Karpas-422 (cell line): ENCODE measurements around the gene DRAM2. TPM values are rescaled to one million over a fixed set of nuclear protein-coding genes. Genes with fewer than 3 reads are reported as not detected.
A peak's percentile ranks its signal among the peaks of the same experiment; 100 is the strongest.

Experiments used
- DNase-seq: peaks from one replicate; pipeline ENCODE4 v3.0.0-alpha.2; 2015
- H2AFZ ChIP-seq: fragments of 200-600 bp; sonication (generic); 2 replicates; pipeline ENCODE4 v1.6.1; 2014; ENCODE audit warnings: antibody characterized with exemption, low read length, mixed read lengths
- H3K27ac ChIP-seq: fragments of 200-600 bp; sonication (generic); 2 replicates; pipeline ENCODE4 v1.5.1; 2014; ENCODE audit warnings: mild to moderate bottlenecking, low read length, moderate library complexity
- H3K27me3 ChIP-seq: fragments of 200-600 bp; sonication (generic); 2 replicates; pipeline ENCODE4 v1.6.1; 2014; ENCODE audit warnings: low read length, mixed read lengths
- H3K36me3 ChIP-seq: fragments of 200-600 bp; sonication (generic); 2 replicates; pipeline ENCODE4 v1.6.1; 2014; ENCODE audit warnings: low read length, mixed read lengths; ENCODE audit not compliant: insufficient read depth
- H3K4me1 ChIP-seq: fragments of 200-600 bp; sonication (generic); 2 replicates; pipeline ENCODE4 v1.6.1; 2014; ENCODE audit warnings: mild to moderate bottlenecking, low read length, mixed read lengths
- H3K4me2 ChIP-seq: fragments of 200-600 bp; sonication (generic); 2 replicates; pipeline ENCODE4 v1.6.1; 2014; ENCODE audit warnings: low read length, low read depth, mild to moderate bottlenecking; ENCODE audit not compliant: poor library complexity, severe bottlenecking
- H3K4me3 ChIP-seq: fragments of 200-600 bp; sonication (generic); 2 replicates; pipeline ENCODE4 v1.5.1; 2014; ENCODE audit warnings: mild to moderate bottlenecking, antibody characterized with exemption, low read length, mixed read lengths
- H3K79me2 ChIP-seq: fragments of 200-600 bp; sonication (generic); 2 replicates; pipeline ENCODE4 v1.6.1; 2014; ENCODE audit warnings: mild to moderate bottlenecking, low read length, mixed read lengths
- H3K9ac ChIP-seq: fragments of 200-600 bp; sonication (generic); 2 replicates; pipeline ENCODE4 v1.6.0; 2014; ENCODE audit warnings: low read length
- H3K9me2 ChIP-seq: fragments of 200-600 bp; sonication (generic), shearing (Covaris generic); replicated peaks from 2 replicates; pipeline ENCODE4 v1.6.0; 2014; ENCODE audit warnings: mild to moderate bottlenecking, low read length, moderate library complexity; ENCODE audit not compliant: insufficient read depth
- H3K9me3 ChIP-seq: fragments of 300-700, 200-600 bp; sonication (generic); 2 replicates; pipeline ENCODE4 v1.6.1; 2014; ENCODE audit warnings: low read length, mixed read lengths
- H4K20me1 ChIP-seq: fragments of 200-600 bp; sonication (generic); 2 replicates; pipeline ENCODE4 v1.6.1; 2014; ENCODE audit warnings: mild to moderate bottlenecking, antibody characterized with exemption, low read length, low read depth; ENCODE audit not compliant: insufficient read depth
- total RNA-seq: library from RNA; depleted of rRNA; stranded (reverse); fragments of >200 nt; shearing (Covaris generic); gene quantifications from 2 replicates; pipeline ENCODE4 v1.2.3, GENCODE V29; 2014; ENCODE audit warnings: low replicate concordance

DRAM2 gene
- total RNA-seq, 1 experiment from 2014 or later = 268 TPM

GRCh38 chr1:111172463-111172862 lies 32.6 kb upstream of the DRAM2 start:
- Histone ChIP-seq H3K9me2 (no peaks in the 10 kb centered on the region), H4K20me1 (no peaks in the 10 kb centered on the region), H3K27ac (peak overlapping the region; percentile 49; the same call in 1 of the 2 replicates), H3K4me1 (peaks cover 74% of the 10 kb centered on the region), H3K4me2 (no peak overlapping the region), H3K9me3 (no peaks in the 10 kb centered on the region), H3K4me3 (no peak overlapping the region), H3K9ac (no peak overlapping the region), H3K27me3 (no peaks in the 10 kb centered on the region), H2AFZ (no peak overlapping the region), H3K79me2 (peaks cover 85% of the 10 kb centered on the region), H3K36me3 (peaks cover 80% of the 10 kb centered on the region)
- no peak for DNase-seq

GRCh38 chr1:111164151-111164550 lies 24.3 kb upstream of the DRAM2 start:
- Histone ChIP-seq H3K4me2 (no peak overlapping the region), H3K4me3 (no peak overlapping the region), H3K27ac (no peak overlapping the region), H3K36me3 (peaks cover 71% of the 10 kb centered on the region), H3K9ac (no peak overlapping the region), H3K79me2 (peaks cover 90% of the 10 kb centered on the region), H3K27me3 (no peaks in the 10 kb centered on the region), H2AFZ (no peak overlapping the region), H3K9me3 (no peaks in the 10 kb centered on the region), H4K20me1 (no peaks in the 10 kb centered on the region), H3K4me1 (peaks cover 22% of the 10 kb centered on the region), H3K9me2 (no peaks in the 10 kb centered on the region)
- no peak for DNase-seq

- peaks cover 66% of the 10 kb centered on the region for H3K36me3 ChIP-seq
- peaks cover 88% of the 10 kb centered on the region for H3K79me2 ChIP-seq
- no peak overlapping the region for H2AFZ ChIP-seq
- H3K9ac ChIP-seq = no peak overlapping the region
- H3K4me3 ChIP-seq = no peak overlapping the region
- H3K27ac ChIP-seq = peak overlapping the region; percentile 2; the same call in 1 of the 2 replicates
- no peaks in the 10 kb centered on the region for H3K9me2 ChIP-seq
- H3K4me2 ChIP-seq = no peak overlapping the region
- H4K20me1 ChIP-seq = no peaks in the 10 kb centered on the region
- H3K4me1 ChIP-seq = peaks cover 16% of the 10 kb centered on the region
- H3K27me3 ChIP-seq = no peaks in the 10 kb centered on the region
- DNase-seq = no peak
- no peaks in the 10 kb centered on the region for H3K9me3 ChIP-seq
Measured at GRCh38 chr1:111163363-111163762, 23.5 kb upstream of the DRAM2 start.

GRCh38 chr1:111162488-111162880 lies 22.6 kb upstream of the DRAM2 start:
- Histone ChIP-seq H3K79me2 (peaks cover 87% of the 10 kb centered on the region), H3K4me3 (no peak overlapping the region), H3K27ac (peak overlapping the region; percentile 41; the same call in 1 of the 2 replicates), H3K36me3 (peaks cover 62% of the 10 kb centered on the region), H3K27me3 (no peaks in the 10 kb centered on the region), H3K9me3 (no peaks in the 10 kb centered on the region), H3K4me1 (peaks cover 16% of the 10 kb centered on the region), H3K4me2 (no peak overlapping the region), H2AFZ (no peak overlapping the region), H3K9me2 (no peaks in the 10 kb centered on the region), H4K20me1 (no peaks in the 10 kb centered on the region), H3K9ac (no peak overlapping the region)
- DNase-seq = no peak

GRCh38 chr1:111161843-111162487 lies 22.1 kb upstream of the DRAM2 start:
- Histone ChIP-seq H2AFZ (no peak overlapping the region), H3K79me2 (peaks cover 87% of the 10 kb centered on the region), H3K9me2 (no peaks in the 10 kb centered on the region), H3K9me3 (no peaks in the 10 kb centered on the region), H3K36me3 (peaks cover 62% of the 10 kb centered on the region), H3K27me3 (no peaks in the 10 kb centered on the region), H3K4me3 (no peak overlapping the region), H3K9ac (no peak overlapping the region), H3K4me1 (peaks cover 16% of the 10 kb centered on the region), H3K27ac (peak overlapping the region; percentile 41), H3K4me2 (no peak overlapping the region), H4K20me1 (peaks cover 3% of the 10 kb centered on the region; the same call in 1 of the 2 replicates)
- DNase-seq = no peak

- H4K20me1 ChIP-seq = peaks cover 6% of the 10 kb centered on the region; the same call in 1 of the 2 replicates
- H3K4me2 ChIP-seq = no peak overlapping the region
- no peak overlapping the region for H2AFZ ChIP-seq
- no peaks in the 10 kb centered on the region for H3K9me2 ChIP-seq
- DNase-seq = no peak
- peaks cover 76% of the 10 kb centered on the region for H3K36me3 ChIP-seq
- peaks cover 95% of the 10 kb centered on the region for H3K79me2 ChIP-seq
- no peak overlapping the region for H3K27ac ChIP-seq
- H3K9me3 ChIP-seq = no peaks in the 10 kb centered on the region
- H3K9ac ChIP-seq = no peak overlapping the region
- no peaks in the 10 kb centered on the region for H3K27me3 ChIP-seq
- H3K4me3 ChIP-seq = no peak overlapping the region
- H3K4me1 ChIP-seq = peaks cover 24% of the 10 kb centered on the region
Measured at GRCh38 chr1:111157431-111157830, 17.5 kb upstream of the DRAM2 start.

GRCh38 chr1:111154021-111154999 lies 14.4 kb upstream of the DRAM2 start:
- H3K27ac ChIP-seq = no peak overlapping the region
- H2AFZ ChIP-seq = no peak overlapping the region

GRCh38 chr1:111151838-111152237 lies 11.9 kb upstream of the DRAM2 start:
- H3K27ac ChIP-seq = peak overlapping the region; percentile 12
- H3K9me2 ChIP-seq = no peaks in the 10 kb centered on the region
- no peak overlapping the region for H3K9ac ChIP-seq
- H3K79me2 ChIP-seq = peaks cover 99% of the 10 kb centered on the region
- H3K4me1 ChIP-seq = peaks cover 54% of the 10 kb centered on the region
- DNase-seq = no peak
- H4K20me1 ChIP-seq = peaks cover 2% of the 10 kb centered on the region; the same call in 1 of the 2 replicates
- H3K4me3 ChIP-seq = no peak overlapping the region
- no peak overlapping the region for H3K4me2 ChIP-seq
- peaks cover 87% of the 10 kb centered on the region for H3K36me3 ChIP-seq
- H3K27me3 ChIP-seq = no peaks in the 10 kb centered on the region
- H3K9me3 ChIP-seq = no peaks in the 10 kb centered on the region
- no peak overlapping the region for H2AFZ ChIP-seq

More at GRCh38 chr1:111154021-111154999, 14.4 kb upstream of the DRAM2 start:
- peaks cover 77% of the 10 kb centered on the region for H3K36me3 ChIP-seq
- H3K27me3 ChIP-seq = no peaks in the 10 kb centered on the region
- H3K4me3 ChIP-seq = no peak overlapping the region
- H3K9me3 ChIP-seq = no peaks in the 10 kb centered on the region
- no peak overlapping the region for H3K4me2 ChIP-seq
- no peaks in the 10 kb centered on the region for H3K9me2 ChIP-seq
- H3K9ac ChIP-seq = no peak overlapping the region
- DNase-seq = no peak
- H3K79me2 ChIP-seq = peaks cover 95% of the 10 kb centered on the region
- H4K20me1 ChIP-seq = peaks cover 6% of the 10 kb centered on the region; the same call in 1 of the 2 replicates
- peaks cover 31% of the 10 kb centered on the region for H3K4me1 ChIP-seq
